Adipocyte (in vitro differentiated cells): ENCODE data around the gene GGT5.
"Not testable (repeated sequence)": the region's sequence is repeated elsewhere in the genome, so short reads cannot be mapped to it uniquely, and the experiment has no call there.

ENCODE experiments used
- DNase-seq: peaks from one replicate; pipeline ENCODE4 v3.0.0-alpha.2; 2015; ENCODE audit warnings: low read depth
- H3K27me3 ChIP-seq: replicated peaks from 2 replicates; pipeline ENCODE4 v1.7.0; 2013; ENCODE audit warnings: mild to moderate bottlenecking, low read length, moderate library complexity; ENCODE audit not compliant: control insufficient read depth, insufficient read depth
- H3K36me3 ChIP-seq: 2 replicates; pipeline ENCODE4 v1.7.0; 2013; ENCODE audit warnings: low read length, mild to moderate bottlenecking, moderate library complexity; ENCODE audit not compliant: control insufficient read depth, insufficient read depth, severe bottlenecking
- H3K4me1 ChIP-seq: 2 replicates; pipeline ENCODE4 v1.7.0; 2013; ENCODE audit warnings: mild to moderate bottlenecking, low read length, moderate library complexity; ENCODE audit not compliant: control insufficient read depth, insufficient read depth
- H3K4me3 ChIP-seq: 2 replicates; pipeline ENCODE4 v1.7.0; 2013; ENCODE audit warnings: mild to moderate bottlenecking, low read length, moderate library complexity
- H3K9ac ChIP-seq: 2 replicates; pipeline ENCODE4 v1.7.0; 2013; ENCODE audit warnings: mild to moderate bottlenecking, low read length, moderate library complexity
- H3K9me3 ChIP-seq: 2 replicates; pipeline ENCODE4 v1.7.0; 2013; ENCODE audit warnings: mild to moderate bottlenecking, low read length, moderate library complexity; ENCODE audit not compliant: control insufficient read depth

Gene GGT5

DNA sequence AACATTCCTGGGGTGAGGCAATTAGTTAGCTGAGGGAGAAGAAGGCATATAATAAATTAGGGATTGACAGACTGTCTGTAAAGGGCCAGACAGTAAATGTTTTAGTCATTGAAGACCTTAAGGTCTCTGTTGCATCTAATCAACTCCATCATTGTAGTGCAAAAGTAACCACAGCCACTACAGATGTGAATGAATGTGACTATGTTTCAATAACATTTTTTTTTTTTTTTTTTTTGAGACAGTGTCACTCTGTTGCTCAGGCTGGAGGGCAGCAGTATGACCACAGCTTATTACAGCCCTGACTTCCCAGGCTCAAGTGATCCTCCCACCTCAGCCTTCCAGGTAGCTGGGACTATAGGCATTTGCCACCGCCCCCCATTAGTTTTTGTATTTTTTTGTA lies 35.5 kb upstream of the GGT5 start:
- H3K4me1 ChIP-seq, result peaks cover 13% of the 10 kb centered on the region
- not testable (repeated sequence) for H3K4me3 ChIP-seq, H3K27me3 ChIP-seq, DNase-seq, H3K9ac ChIP-seq, H3K36me3 ChIP-seq, H3K9me3 ChIP-seq

DNA sequence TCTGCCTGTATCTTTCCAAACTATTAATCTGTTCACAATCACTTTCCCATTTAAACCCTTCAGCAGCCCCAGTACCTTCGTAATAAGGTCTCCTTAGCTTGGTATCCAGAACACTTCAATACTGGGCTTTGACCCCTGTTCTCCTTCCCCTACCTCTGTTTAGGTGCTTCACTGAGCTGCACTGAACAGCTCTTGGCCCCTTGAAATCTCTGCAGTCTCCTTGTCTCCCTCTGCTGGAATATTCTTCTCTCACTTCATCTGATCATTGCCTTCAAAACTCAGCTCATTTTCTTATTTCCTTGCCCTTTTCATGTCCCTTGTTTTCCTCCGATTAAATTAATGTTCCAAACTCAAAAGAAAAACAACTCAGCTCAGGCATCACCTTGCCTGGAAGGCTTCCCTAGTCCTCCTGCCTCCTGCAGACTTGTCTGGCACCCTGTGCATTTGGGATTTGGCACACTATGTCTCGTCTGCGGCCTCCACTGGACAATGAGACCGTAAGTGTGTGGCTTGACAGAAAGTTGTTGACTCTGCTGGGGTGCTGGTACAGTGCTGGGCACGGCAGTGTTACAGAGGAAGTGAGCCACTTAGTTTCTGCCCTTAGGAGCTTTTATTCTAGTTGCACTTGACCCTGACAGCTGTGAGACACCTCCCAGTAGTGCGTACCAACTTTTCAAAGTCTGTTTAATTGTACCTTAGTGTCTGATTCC lies 30.0 kb upstream of the GGT5 start:
- DNase-seq, H3K9me3 ChIP-seq, H3K27me3 ChIP-seq, H3K36me3 ChIP-seq, H3K9ac ChIP-seq, H3K4me3 ChIP-seq: not testable (repeated sequence)
- peaks cover 27% of the 10 kb centered on the region for H3K4me1 ChIP-seq

DNA sequence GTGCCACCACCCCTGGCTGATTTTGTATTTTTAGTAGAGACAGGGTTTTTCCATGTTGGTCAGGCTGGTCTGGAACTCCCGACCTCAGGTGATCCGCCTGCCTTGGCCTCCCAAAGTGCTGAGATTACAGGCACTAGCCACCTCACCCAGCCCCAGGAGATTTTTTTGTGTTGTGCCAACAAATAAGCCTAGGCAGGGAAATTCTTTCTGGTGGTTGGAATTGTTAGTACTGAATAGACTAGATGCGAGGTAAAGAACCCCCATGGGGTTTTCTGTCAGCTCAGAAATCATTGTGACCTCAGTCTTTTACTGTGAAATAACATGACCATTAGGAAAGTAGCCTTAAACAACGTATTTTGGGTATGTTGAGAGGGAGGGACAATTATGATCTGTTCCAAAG lies 29.0 kb upstream of the GGT5 start:
- not testable (repeated sequence) for H3K4me3 ChIP-seq, H3K27me3 ChIP-seq, H3K9ac ChIP-seq, H3K36me3 ChIP-seq, DNase-seq, H3K9me3 ChIP-seq
- H3K4me1 ChIP-seq, result peaks cover 27% of the 10 kb centered on the region

DNA sequence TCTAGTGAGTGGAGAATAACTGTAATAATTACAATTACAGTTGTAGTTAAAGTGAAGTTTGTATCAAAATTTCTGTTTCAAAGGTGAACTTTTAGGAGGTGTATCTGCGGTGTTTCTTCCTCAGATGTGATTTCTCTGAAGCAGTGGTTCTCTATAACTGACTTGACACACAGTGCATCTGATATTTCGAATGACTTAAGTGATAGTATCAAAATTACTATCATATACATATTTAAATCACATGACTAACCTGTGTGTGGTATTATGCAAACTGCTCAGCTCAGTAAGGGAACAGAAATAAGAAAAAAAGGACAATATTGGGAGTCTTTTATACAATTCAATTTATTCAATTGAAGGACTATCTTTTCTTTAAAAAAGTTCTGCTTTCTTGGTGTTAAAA lies 28.1 kb upstream of the GGT5 start:
- not testable (repeated sequence) for H3K9me3 ChIP-seq, H3K9ac ChIP-seq, DNase-seq, H3K36me3 ChIP-seq, H3K27me3 ChIP-seq
- H3K4me3 ChIP-seq, result peak overlapping the region; percentile 99
- peaks cover 27% of the 10 kb centered on the region for H3K4me1 ChIP-seq

DNA sequence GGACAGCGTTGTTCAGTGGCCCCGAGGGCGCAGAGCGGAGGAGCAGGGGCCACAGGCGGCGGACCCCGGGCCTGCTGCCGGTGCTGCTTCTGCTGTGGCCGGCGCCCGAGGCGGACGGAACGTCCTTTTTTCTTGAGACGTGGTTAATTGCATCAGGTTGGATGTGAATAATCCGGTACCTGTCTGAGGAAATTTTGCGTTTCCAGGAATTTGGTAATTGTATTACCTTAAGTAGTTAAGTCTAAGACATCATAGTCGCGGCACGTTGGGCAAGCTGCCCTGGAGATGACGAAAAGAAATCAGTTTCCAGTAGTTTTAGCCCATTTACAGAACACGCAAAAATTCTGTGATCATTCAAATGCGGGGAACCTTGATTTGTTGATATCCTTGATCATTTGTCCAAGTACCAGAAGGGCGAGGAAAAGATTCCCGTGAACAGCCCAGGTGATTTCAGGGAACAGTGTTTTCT lies 26.5 kb upstream of the GGT5 start:
- Histone ChIP-seq H3K36me3 (no peaks in the 10 kb centered on the region), H3K4me3 (peak overlapping the region; percentile 99), H3K9ac (peak overlapping the region; percentile 99), H3K9me3 (no peaks in the 10 kb centered on the region), H3K4me1 (peaks cover 27% of the 10 kb centered on the region), H3K27me3 (no peaks in the 10 kb centered on the region)
- peak; percentile 68 for DNase-seq

DNA sequence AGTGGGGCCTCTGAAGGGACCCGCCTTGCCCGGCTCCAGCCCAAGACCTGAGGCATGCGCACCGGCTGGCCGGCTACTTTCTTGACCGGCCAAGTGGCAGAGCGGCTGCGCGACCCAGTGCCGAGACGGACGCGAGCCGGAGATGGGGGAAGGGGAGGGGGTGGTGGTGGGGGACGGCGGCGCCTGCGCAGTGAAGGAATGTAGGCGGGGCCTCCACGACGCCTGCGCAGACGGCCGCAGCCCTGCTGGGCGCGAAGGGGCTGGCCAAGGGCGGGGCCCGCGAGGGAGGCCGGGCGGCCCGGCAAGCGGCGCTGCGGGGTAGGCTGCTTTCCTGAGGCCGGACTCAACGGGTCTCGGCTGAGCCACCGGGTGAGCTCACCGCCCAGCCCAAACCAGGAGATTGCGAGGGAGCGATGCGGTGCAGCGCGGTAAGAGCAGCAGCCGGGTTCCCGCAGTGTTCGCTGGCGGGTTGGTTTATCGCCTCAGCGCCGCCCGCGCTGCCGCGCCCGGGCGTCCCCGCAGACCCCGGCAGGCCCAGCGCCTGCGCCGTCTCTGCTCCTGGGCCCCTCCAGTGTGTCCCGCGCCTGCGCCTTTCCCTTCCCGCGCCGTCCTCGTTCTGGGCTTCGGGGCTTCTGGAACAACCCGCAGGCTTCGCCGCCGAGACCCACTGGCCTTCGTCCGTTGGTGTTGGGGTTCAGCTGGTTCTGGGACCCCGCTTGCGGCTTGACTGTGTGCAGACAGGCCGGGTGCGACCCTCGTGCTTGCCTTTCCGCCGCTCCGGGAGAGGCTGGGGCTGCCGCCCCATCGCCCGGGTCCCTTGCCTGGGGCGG lies 25.9 kb upstream of the GGT5 start, which contains the start of gene SPECC1L:
Gene SPECC1L (plus strand): TSS at position 276 of the 830 bp plus-strand sequence. CDS start 31,401 bp downstream, outside the sequence.
- H3K36me3 ChIP-seq, result no peaks in the 10 kb centered on the region
- peak; percentile 97 for DNase-seq
- no peaks in the 10 kb centered on the region for H3K27me3 ChIP-seq
- no peaks in the 10 kb centered on the region for H3K9me3 ChIP-seq
- peak within 1 kb of the TSS; percentile 99 for H3K4me3 ChIP-seq
- peaks cover 27% of the 10 kb centered on the region for H3K4me1 ChIP-seq
- H3K9ac ChIP-seq, result peak within 1 kb of the TSS; percentile 99

DNA sequence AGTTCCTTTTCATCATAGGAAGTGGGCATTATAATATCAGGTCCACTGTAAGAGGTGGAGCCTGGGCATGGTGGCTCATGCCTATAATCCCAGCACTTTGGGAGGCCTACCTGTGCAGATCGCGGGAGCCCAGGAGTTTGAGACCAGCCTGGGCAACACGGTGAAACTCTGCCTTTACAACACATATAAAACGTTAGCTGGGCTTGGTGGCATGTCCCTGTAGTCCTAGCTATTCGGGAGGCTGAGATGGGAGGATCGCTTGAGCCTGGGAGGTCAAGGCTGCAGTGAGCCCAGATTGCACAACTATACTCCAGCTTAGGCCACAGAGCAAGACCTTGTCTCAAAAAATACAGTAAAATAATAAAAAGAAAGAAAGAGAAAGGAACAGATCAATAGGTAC lies 21.6 kb upstream of the GGT5 start:
- H3K4me1 ChIP-seq, DNase-seq: not testable (repeated sequence)

DNA sequence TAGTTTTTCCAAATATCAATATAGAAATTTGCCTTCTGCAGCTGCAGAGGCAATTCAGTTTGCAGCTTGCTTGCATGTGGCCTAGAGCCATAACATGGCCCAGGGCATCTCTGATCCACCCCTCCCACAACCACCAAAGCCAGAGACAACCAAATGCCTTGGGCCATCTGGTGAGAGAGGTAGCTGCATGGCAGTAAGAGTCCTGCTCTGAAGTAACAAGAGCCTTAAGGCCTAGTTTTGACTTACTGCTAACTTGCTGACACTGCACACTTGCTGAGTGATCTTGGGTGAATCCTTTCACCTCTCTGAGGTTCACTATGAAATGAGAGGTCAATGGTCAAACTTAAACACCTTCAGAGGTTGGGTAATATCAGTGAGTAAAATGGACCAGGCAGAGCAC lies 20.9 kb upstream of the GGT5 start:
- Histone ChIP-seq H3K9ac (no peak overlapping the region), H3K36me3 (no peaks in the 10 kb centered on the region), H3K9me3 (no peaks in the 10 kb centered on the region), H3K27me3 (no peaks in the 10 kb centered on the region), H3K4me3 (no peak overlapping the region), H3K4me1 (peaks cover 5% of the 10 kb centered on the region)
- peak; percentile 18 for DNase-seq

More for the DNA sequence above, 21.6 kb upstream of the GGT5 start:
- not testable (repeated sequence) for H3K4me3 ChIP-seq, H3K9me3 ChIP-seq, H3K27me3 ChIP-seq, H3K36me3 ChIP-seq, H3K9ac ChIP-seq

DNA sequence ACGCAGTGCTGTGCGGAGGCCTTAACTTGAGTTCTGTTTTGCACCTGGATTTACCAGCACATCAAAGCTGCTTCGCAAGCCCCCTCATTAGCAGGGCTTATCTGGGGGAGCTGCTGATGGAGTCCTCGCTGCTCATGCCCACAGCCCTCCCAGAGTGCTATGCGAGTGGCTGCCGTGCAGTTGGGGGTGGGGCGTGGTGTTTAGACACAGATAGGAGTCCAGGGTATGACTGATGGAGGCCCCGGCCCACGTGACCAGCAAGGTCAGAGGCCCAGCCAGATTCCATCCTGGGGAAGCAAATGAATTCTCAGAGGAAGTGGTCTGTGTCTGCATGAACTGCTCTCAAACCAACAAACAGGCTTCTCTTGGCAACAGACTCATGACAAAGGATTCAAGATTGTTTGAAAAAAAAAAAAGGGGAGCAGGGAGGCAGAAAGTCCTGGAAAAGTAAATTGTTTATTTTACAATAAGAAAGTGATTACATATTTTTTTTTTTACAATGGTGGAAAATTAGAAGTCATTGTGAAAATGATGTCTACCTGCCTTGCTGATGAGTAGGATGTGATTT lies 19.5 kb upstream of the GGT5 start:
- H3K9me3 ChIP-seq, H3K27me3 ChIP-seq, H3K4me1 ChIP-seq, DNase-seq, H3K9ac ChIP-seq, H3K4me3 ChIP-seq, H3K36me3 ChIP-seq: not testable (repeated sequence)

DNA sequence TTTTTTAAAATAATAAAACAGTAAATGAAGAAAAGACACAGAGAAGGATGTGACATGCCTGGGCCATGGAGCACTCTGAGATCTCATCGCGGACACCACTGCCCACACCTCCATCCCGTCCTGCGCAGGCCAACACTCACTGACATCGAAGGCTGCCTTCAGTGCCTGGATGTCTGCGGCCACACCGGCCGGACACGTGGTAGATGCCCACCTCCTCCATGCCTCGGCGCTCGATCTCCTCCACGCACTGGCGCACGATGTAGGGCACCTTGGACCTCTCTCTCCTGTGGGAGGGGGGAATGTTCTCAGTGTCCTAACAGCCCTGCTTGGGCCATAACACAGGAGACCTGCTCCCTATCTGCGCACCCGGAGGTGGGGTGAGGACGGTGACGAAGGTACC lies 18.6 kb upstream of the GGT5 start:
- H3K4me3 ChIP-seq, H3K9ac ChIP-seq, H3K9me3 ChIP-seq, H3K27me3 ChIP-seq, DNase-seq, H3K36me3 ChIP-seq, H3K4me1 ChIP-seq: not testable (repeated sequence)

DNA sequence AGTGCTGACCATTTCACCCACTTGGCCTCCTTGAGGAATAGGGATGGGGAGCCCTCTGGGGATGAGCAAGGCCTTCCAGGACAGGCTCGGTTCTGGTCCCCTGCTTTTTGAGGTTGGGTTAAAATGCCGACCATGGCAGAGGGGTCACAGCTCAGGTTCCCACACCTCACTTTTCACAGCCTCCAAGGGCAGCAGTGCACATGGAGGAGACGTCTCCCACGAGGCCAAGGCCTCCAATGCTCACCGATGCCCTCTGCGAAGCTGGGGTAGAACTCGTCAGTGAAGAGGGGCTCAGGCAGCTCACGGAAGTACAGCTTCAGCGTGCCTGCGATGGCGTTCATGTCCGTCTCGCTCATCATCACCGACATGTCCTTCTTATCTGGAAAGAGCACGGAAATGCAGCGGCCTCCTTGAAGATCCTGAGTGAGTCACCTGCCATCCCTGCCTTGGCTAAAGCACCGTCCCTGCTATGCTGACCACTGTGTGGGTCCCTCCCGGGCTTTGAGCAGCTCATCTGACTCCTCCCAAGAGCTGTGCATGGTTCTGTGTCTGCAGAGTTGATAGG lies 17.4 kb upstream of the GGT5 start:
- not testable (repeated sequence) for H3K27me3 ChIP-seq, DNase-seq, H3K4me1 ChIP-seq, H3K9ac ChIP-seq, H3K9me3 ChIP-seq, H3K36me3 ChIP-seq, H3K4me3 ChIP-seq
